HEK293 (cell line): ENCODE results near the gene HOMER1.

Experiments used
- CTCF ChIA-PET: fragments of 350-600 bp; formaldehyde crosslinking; extraction: SDS; loops from one replicate; lab custom pipeline; 2021; ENCODE audit warnings: antibody characterized with exemption; lab: Yijun Ruan, JAX
- POLR2A ChIA-PET: fragments of 300-600 bp; formaldehyde crosslinking; extraction: SDS; loops from one replicate; lab custom pipeline; 2020; ENCODE audit warnings: antibody characterized with exemption, inconsistent platforms; lab: Yijun Ruan, JAX
- H3K27ac ChIP-seq: fragments of 200-500 bp; sonication (Bioruptor generic); 2 replicates; pipeline ENCODE4 v1.5.1; 2014; ENCODE audit warnings: low read depth, low read length, control low read depth, inconsistent platforms; ENCODE audit errors: extremely low read depth
- H3K36me3 ChIP-seq, 2 experiments: fragments of 200-500 bp in 1 of 2; sonication (Bioruptor generic) in 1 of 2; 1 replicate in 1 of 2; 2 replicates in 1 of 2; pipeline ENCODE4 v1.5.1; 2014 to 2017; ENCODE audit warnings: inconsistent platforms in 2 of 2, low read length in 2 of 2; ENCODE audit not compliant: control insufficient read depth in 2 of 2, insufficient read depth in 1 of 2
- H3K4me1 ChIP-seq: fragments of 200-500 bp; sonication (Bioruptor generic); 2 replicates; pipeline ENCODE4 v1.5.1; 2014; ENCODE audit warnings: mild to moderate bottlenecking, low read length, inconsistent platforms; ENCODE audit not compliant: control insufficient read depth, insufficient read depth
- H3K4me3 ChIP-seq: 2 replicates; pipeline ENCODE4 v1.5.1; 2011; ENCODE audit warnings: low read depth, mild to moderate bottlenecking, control low read depth, low read length, moderate library complexity
- H3K9me3 ChIP-seq: fragments of 200-500 bp; sonication (Bioruptor generic); 2 replicates; pipeline ENCODE4 v1.5.1; 2014; ENCODE audit warnings: low read depth, low read length, inconsistent platforms; ENCODE audit not compliant: control insufficient read depth, insufficient read depth
- BCL11B ChIP-seq: fragments of 450-650 bp; formaldehyde crosslinking; IDR thresholded peaks from 2 replicates; pipeline ENCODE4 v1.5.1; 2016; ENCODE audit warnings: low read depth, missing biosample characterization, missing genetic modification characterization
- FEZF1 ChIP-seq: fragments of 450-650 bp; formaldehyde crosslinking; IDR thresholded peaks from 2 replicates; pipeline ENCODE4 v1.5.1; 2016; ENCODE audit warnings: missing biosample characterization, missing genetic modification characterization
- GLIS1 ChIP-seq: fragments of 450-650 bp; formaldehyde crosslinking; IDR thresholded peaks from 2 replicates; pipeline ENCODE4 v1.5.1; 2016; ENCODE audit warnings: missing biosample characterization, missing genetic modification characterization
- KLF17 ChIP-seq: fragments of 450-650 bp; formaldehyde crosslinking; IDR thresholded peaks from 2 replicates; pipeline ENCODE4 v1.5.1; 2016; ENCODE audit warnings: missing biosample characterization, missing genetic modification characterization
- PRDM1 ChIP-seq: fragments of 450-650 bp; formaldehyde crosslinking; IDR thresholded peaks from 2 replicates; pipeline ENCODE4; 2016; ENCODE audit warnings: missing biosample characterization, missing genetic modification characterization
- PRDM10 ChIP-seq: fragments of 450-650 bp; formaldehyde crosslinking; IDR thresholded peaks from 2 replicates; pipeline ENCODE4 v1.5.1; 2016; ENCODE audit warnings: missing biosample characterization, missing genetic modification characterization
- SCRT1 ChIP-seq: fragments of 450-650 bp; formaldehyde crosslinking; IDR thresholded peaks from 2 replicates; pipeline ENCODE4 v1.5.1; 2016; ENCODE audit warnings: missing biosample characterization, missing genetic modification characterization, borderline replicate concordance
- ZBTB17 ChIP-seq: fragments of 450-650 bp; formaldehyde crosslinking; IDR thresholded peaks from 2 replicates; pipeline ENCODE4 v1.5.1; 2016; ENCODE audit warnings: missing biosample characterization, missing genetic modification characterization
- ZBTB6 ChIP-seq: fragments of 450-650 bp; formaldehyde crosslinking; IDR thresholded peaks from 2 replicates; pipeline ENCODE4 v1.5.1; 2017; ENCODE audit warnings: missing biosample characterization, missing genetic modification characterization
- ZBTB7A ChIP-seq: fragments of 450-650 bp; formaldehyde crosslinking; IDR thresholded peaks from 2 replicates; pipeline ENCODE4 v1.5.1; 2016; ENCODE audit warnings: low read depth, missing biosample characterization, missing genetic modification characterization
- ZBTB8A ChIP-seq: fragments of 450-650 bp; formaldehyde crosslinking; IDR thresholded peaks from 2 replicates; pipeline ENCODE4 v1.5.1; 2016; ENCODE audit warnings: missing biosample characterization, missing genetic modification characterization
- ZIC2 ChIP-seq: fragments of 450-650 bp; formaldehyde crosslinking; IDR thresholded peaks from 2 replicates; pipeline ENCODE4 v1.5.1; 2016; ENCODE audit warnings: missing biosample characterization, missing genetic modification characterization
- ZNF211 ChIP-seq: fragments of 450-650 bp; formaldehyde crosslinking; IDR thresholded peaks from 2 replicates; pipeline ENCODE4 v1.5.1; 2016; ENCODE audit warnings: low read depth, missing biosample characterization, missing genetic modification characterization
- ZNF214 ChIP-seq: fragments of 450-650 bp; formaldehyde crosslinking; IDR thresholded peaks from 2 replicates; pipeline ENCODE4 v1.5.1; 2017; ENCODE audit warnings: missing biosample characterization, mild to moderate bottlenecking, missing genetic modification characterization, borderline replicate concordance
- ZNF350 ChIP-seq: fragments of 450-650 bp; formaldehyde crosslinking; IDR thresholded peaks from 2 replicates; pipeline ENCODE4 v1.5.0; 2017; ENCODE audit warnings: missing biosample characterization, mild to moderate bottlenecking, missing genetic modification characterization
- ZNF354C ChIP-seq: fragments of 450-650 bp; formaldehyde crosslinking; IDR thresholded peaks from 2 replicates; pipeline ENCODE4 v1.5.1; 2016; ENCODE audit warnings: missing biosample characterization, missing genetic modification characterization, low read depth, borderline replicate concordance
- ZNF404 ChIP-seq: fragments of 450-650 bp; formaldehyde crosslinking; IDR thresholded peaks from 2 replicates; pipeline ENCODE4 v1.5.1; 2017; ENCODE audit warnings: missing biosample characterization, missing genetic modification characterization
- ZNF501 ChIP-seq: fragments of 450-650 bp; formaldehyde crosslinking; IDR thresholded peaks from 2 replicates; pipeline ENCODE4 v1.5.1; 2016; ENCODE audit warnings: missing biosample characterization, missing genetic modification characterization
- ZNF530 ChIP-seq: fragments of 450-650 bp; formaldehyde crosslinking; IDR thresholded peaks from 2 replicates; pipeline ENCODE4 v1.5.1; 2016; ENCODE audit warnings: low read depth, missing biosample characterization, missing genetic modification characterization
- ZNF561 ChIP-seq: fragments of 450-650 bp; IDR thresholded peaks from 2 replicates; pipeline ENCODE4 v1.5.1; 2018; ENCODE audit warnings: missing biosample characterization, missing genetic modification characterization, borderline replicate concordance
- ZNF704 ChIP-seq: fragments of 450-650 bp; formaldehyde crosslinking; IDR thresholded peaks from 2 replicates; pipeline ENCODE4 v1.5.1; 2016; ENCODE audit warnings: missing biosample characterization, missing genetic modification characterization
- ZNF777 ChIP-seq: fragments of 450-650 bp; formaldehyde crosslinking; IDR thresholded peaks from 2 replicates; pipeline ENCODE4 v1.5.1; 2017; ENCODE audit warnings: missing biosample characterization, missing genetic modification characterization, borderline replicate concordance
- TF ChIP-seq, protein P1 (sequence below): fragments of 450-650 bp; formaldehyde crosslinking; IDR thresholded peaks from 2 replicates; pipeline ENCODE4; 2016; ENCODE audit warnings: missing biosample characterization, missing genetic modification characterization
- TF ChIP-seq, protein P2 (sequence below): fragments of 450-650 bp; formaldehyde crosslinking; IDR thresholded peaks from 2 replicates; pipeline ENCODE4 v1.5.1; 2017; ENCODE audit warnings: missing biosample characterization, missing genetic modification characterization

HOMER1 gene

DNA sequence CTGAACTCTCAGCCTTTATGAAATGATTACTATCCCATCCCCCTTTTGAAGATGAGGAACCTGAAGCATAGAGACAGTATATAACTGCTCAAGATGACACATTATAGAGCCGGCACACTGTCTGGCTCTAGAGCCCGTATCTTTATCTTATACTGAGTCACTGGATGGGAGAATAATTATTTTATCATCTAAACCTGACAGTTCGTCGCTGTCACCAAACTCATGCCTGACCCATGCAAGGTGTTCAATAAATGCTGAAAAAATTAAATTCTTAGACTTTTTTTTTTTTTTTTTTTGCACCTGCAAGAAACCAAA, 38.8 kb downstream of the HOMER1 start:
- Histone ChIP-seq H3K36me3 (no peaks in the 10 kb centered on the region), H3K4me3 (no peak overlapping the region), H3K9me3 (no peaks in the 10 kb centered on the region), H3K4me1 (peaks cover 18% of the 10 kb centered on the region), H3K27ac (no peak overlapping the region)
- no peak for TF ChIP-seq GLIS1 (tag by site-specific recombination)
- TF ChIP-seq ZIC2 (tag by site-specific recombination): no peak
- TF ChIP-seq ZBTB6 (tag by site-specific recombination): peak; percentile 95
- POLR2A ChIA-PET: no interaction called here
- CTCF ChIA-PET: interaction anchor here (1.5 kb wide), 1 partner anchor 10 kb away, joined by 10 read pairs; no protein-coding TSS in a partner anchor

DNA sequence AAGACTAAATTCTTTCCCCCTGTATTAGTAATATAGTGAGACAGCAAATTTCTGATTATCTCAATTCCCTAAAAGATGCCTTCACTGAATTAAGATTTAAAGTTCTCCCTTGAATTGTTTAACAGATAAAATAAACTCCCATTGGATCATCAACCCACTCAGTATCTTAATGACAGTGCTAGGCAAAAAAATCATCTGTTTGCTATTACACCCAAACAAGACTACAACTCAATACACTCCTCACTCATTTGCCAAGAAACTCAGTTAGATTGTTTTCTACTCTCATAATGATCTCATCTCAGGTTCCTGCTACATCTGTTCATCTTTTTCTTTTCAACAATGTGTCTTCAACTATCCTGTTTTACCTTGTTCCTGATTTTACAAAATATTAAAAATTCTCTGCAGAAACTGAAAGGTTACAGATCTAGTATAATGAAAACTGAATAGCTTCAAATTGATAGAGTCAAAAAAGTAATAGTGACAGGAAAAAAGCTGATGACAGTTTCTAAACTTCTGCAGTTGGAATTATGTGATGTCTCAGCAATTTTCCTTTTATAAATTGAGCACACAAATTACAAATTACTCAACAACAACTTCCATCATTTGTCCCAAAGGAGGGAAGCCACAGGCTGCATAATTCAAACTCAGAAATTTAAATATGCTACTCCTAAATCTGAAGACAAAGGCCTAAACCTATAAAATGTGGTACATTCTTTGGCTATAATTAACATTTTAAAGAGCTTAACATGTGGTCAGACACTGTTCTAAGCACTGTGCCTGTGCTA, 39.4 kb downstream of the HOMER1 start:
- Histone ChIP-seq H3K27ac (no peak overlapping the region), H3K4me3 (no peak overlapping the region), H3K36me3 (no peaks in the 10 kb centered on the region), H3K4me1 (peaks cover 16% of the 10 kb centered on the region), H3K9me3 (no peaks in the 10 kb centered on the region)
- CTCF ChIA-PET: interaction anchor here (0.5 to 1.5 kb wide), 3 partner anchors 10 to 588 kb away, joined by 3 to 10 read pairs (median 3); no protein-coding TSS in a partner anchor
- POLR2A ChIA-PET: interaction anchor here (0.9 kb wide), 1 partner anchor 39 kb away, joined by 3 read pairs; no protein-coding TSS in a partner anchor
- TF ChIP-seq ZNF777 (tag by site-specific recombination) (no peak), PRDM1 (0 out of 2 replicates have a peak, but pooled peaks have one; percentile 14), ZNF214 (tag by site-specific recombination) (no peak), ZBTB17 (peak; percentile 33; the same call in 1 of the 2 replicates), FEZF1 (no peak), BCL11B (tag by site-specific recombination) (no peak), ZNF561 (tag by site-specific recombination) (no peak), SCRT1 (tag by site-specific recombination) (no peak), ZNF354C (tag by site-specific recombination) (no peak), ZNF501 (no peak), ZBTB8A (no peak), ZNF211 (tag by site-specific recombination) (no peak), PRDM10 (tag by site-specific recombination) (0 out of 2 replicates have a peak, but pooled peaks have one; percentile 21), ZNF404 (tag by site-specific recombination) (no peak), KLF17 (tag by site-specific recombination) (no peak), ZNF704 (tag by site-specific recombination) (no peak), ZNF530 (tag by site-specific recombination) (no peak), ZBTB7A (no peak), ZNF350 (tag by site-specific recombination) (no peak)
- TF ChIP-seq, protein P1, sequence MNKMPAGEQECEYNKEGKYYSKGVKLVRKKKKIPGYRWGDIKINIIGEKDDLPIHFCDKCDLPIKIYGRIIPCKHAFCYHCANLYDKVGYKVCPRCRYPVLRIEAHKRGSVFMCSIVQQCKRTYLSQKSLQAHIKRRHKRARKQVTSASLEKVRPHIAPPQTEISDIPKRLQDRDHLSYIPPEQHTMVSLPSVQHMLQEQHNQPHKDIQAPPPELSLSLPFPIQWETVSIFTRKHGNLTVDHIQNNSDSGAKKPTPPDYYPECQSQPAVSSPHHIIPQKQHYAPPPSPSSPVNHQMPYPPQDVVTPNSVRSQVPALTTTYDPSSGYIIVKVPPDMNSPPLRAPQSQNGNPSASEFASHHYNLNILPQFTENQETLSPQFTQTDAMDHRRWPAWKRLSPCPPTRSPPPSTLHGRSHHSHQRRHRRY (tag by site-specific recombination): no peak
- TF ChIP-seq, protein P2, sequence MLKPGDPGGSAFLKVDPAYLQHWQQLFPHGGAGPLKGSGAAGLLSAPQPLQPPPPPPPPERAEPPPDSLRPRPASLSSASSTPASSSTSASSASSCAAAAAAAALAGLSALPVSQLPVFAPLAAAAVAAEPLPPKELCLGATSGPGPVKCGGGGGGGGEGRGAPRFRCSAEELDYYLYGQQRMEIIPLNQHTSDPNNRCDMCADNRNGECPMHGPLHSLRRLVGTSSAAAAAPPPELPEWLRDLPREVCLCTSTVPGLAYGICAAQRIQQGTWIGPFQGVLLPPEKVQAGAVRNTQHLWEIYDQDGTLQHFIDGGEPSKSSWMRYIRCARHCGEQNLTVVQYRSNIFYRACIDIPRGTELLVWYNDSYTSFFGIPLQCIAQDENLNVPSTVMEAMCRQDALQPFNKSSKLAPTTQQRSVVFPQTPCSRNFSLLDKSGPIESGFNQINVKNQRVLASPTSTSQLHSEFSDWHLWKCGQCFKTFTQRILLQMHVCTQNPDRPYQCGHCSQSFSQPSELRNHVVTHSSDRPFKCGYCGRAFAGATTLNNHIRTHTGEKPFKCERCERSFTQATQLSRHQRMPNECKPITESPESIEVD: peak; percentile 80
